ENCODE data around the gene RHCG. TPM values are rescaled to one million over a fixed set of nuclear protein-coding genes. Genes with fewer than 3 reads are reported as not detected.

The RHCG gene
- polyA plus RNA-seq, 1 experiment, result not detected

GRCh38 chr15:89483079-89483478 lies 13.3 kb downstream of the RHCG start:
- ChIA-PET CTCF (interaction anchor here (0.7 to 0.8 kb wide), 2 partner anchors 10 to 124 kb away, joined by 3 to 5 read pairs; no protein-coding TSS in a partner anchor), POLR2A (no interaction called here)
- Histone ChIP-seq H3K27me3 (ENCODE audit: control insufficient read depth, insufficient read depth, low read length) (peaks cover 26% of the 10 kb centered on the region), H3K4me3 (ENCODE audit: low read depth, low read length) (no peak overlapping the region), H3K27ac (ENCODE audit: low read depth, low read length) (no peak overlapping the region), H3K9me3 (ENCODE audit: control insufficient read depth, insufficient read depth, low read length) (no peaks in the 10 kb centered on the region; the same call in 1 of the 2 replicates)
- no peak for TF ChIP-seq CTCF (IDR thresholded peaks at IDR 0.05; ENCODE audit: low read depth, low read length)
- DNase-seq (ENCODE audit: low read depth, low spot score), result no peak

GRCh38 chr15:89482139-89482538 lies 14.2 kb downstream of the RHCG start:
- TF ChIP-seq CTCF (IDR thresholded peaks at IDR 0.05; ENCODE audit: low read depth, low read length), result no peak
- no peak overlapping the region for H3K27ac ChIP-seq (ENCODE audit: low read depth, low read length)
- H3K9me3 ChIP-seq (ENCODE audit: control insufficient read depth, insufficient read depth, low read length), result no peaks in the 10 kb centered on the region; the same call in 1 of the 2 replicates
- no peak overlapping the region for H3K4me3 ChIP-seq (ENCODE audit: low read depth, low read length)
- ChIA-PET POLR2A (no interaction called here), CTCF (no interaction called here)
- DNase-seq (ENCODE audit: low read depth, low spot score), result no peak
- H3K27me3 ChIP-seq (ENCODE audit: control insufficient read depth, insufficient read depth, low read length), result peaks cover 24% of the 10 kb centered on the region

- no peak for DNase-seq (ENCODE audit: low read depth, low spot score)
- Histone ChIP-seq H3K27me3 (ENCODE audit: control insufficient read depth, insufficient read depth, low read length) (peaks cover 17% of the 10 kb centered on the region), H3K4me3 (ENCODE audit: low read depth, low read length) (no peak overlapping the region), H3K9me3 (ENCODE audit: control insufficient read depth, insufficient read depth, low read length) (no peaks in the 10 kb centered on the region), H3K27ac (ENCODE audit: low read depth, low read length) (no peak overlapping the region)
- no peak for TF ChIP-seq CTCF (IDR thresholded peaks at IDR 0.05; ENCODE audit: low read depth, low read length)
- ChIA-PET CTCF (interaction anchor here (1.3 kb wide), 1 partner anchor 10 kb away, joined by 3 read pairs; no protein-coding TSS in a partner anchor), POLR2A (no interaction called here)
These were observed 15.9 kb downstream of the RHCG start for GRCh38 chr15:89480505-89480904.

GRCh38 chr15:89479173-89479572 lies 17.2 kb downstream of the RHCG start:
- no peak for TF ChIP-seq CTCF (IDR thresholded peaks at IDR 0.05; ENCODE audit: low read depth, low read length)
- Histone ChIP-seq H3K9me3 (ENCODE audit: control insufficient read depth, insufficient read depth, low read length) (no peaks in the 10 kb centered on the region; the same call in 1 of the 2 replicates), H3K27ac (ENCODE audit: low read depth, low read length) (no peak overlapping the region), H3K4me3 (ENCODE audit: low read depth, low read length) (no peak overlapping the region), H3K27me3 (ENCODE audit: control insufficient read depth, insufficient read depth, low read length) (peaks cover 13% of the 10 kb centered on the region)
- ChIA-PET POLR2A (no interaction called here), CTCF (interaction anchor here (1.2 kb wide), 1 partner anchor 121 kb away, joined by 5 read pairs; no protein-coding TSS in a partner anchor)
- DNase-seq (ENCODE audit: low read depth, low spot score), result no peak

- Histone ChIP-seq H3K9me3 (ENCODE audit: control insufficient read depth, insufficient read depth, low read length) (no peaks in the 10 kb centered on the region; the same call in 1 of the 2 replicates), H3K27me3 (ENCODE audit: control insufficient read depth, insufficient read depth, low read length) (peaks cover 11% of the 10 kb centered on the region), H3K27ac (ENCODE audit: low read depth, low read length) (no peak overlapping the region), H3K4me3 (ENCODE audit: low read depth, low read length) (no peak overlapping the region)
- ChIA-PET CTCF (interaction anchor here (2.7 kb wide), 1 partner anchor 119 kb away, joined by 21 read pairs; no protein-coding TSS in a partner anchor), POLR2A (no interaction called here)
- no peak for TF ChIP-seq CTCF (IDR thresholded peaks at IDR 0.05; ENCODE audit: low read depth, low read length)
- DNase-seq (ENCODE audit: low read depth, low spot score), result no peak
These were observed 18.8 kb downstream of the RHCG start for GRCh38 chr15:89477411-89478242.
